ENCODE data around the gene DUXA.

- no peak for TF ChIP-seq KLF6 (CRISPR knock-in tag; IDR thresholded peaks at IDR 0.05; ENCODE audit: borderline replicate concordance)
- TF ChIP-seq FOXK1 (CRISPR knock-in tag; IDR thresholded peaks at IDR 0.05; ENCODE audit: borderline replicate concordance), result no peak
- TF ChIP-seq EZH2 (IDR thresholded peaks at IDR 0.05; ENCODE audit: borderline replicate concordance, low read depth, low read length), result no peak
- no peak for TF ChIP-seq CTCF (IDR thresholded peaks at IDR 0.05 in 2 of 3, conservative IDR thresholded peaks at IDR 0.05 in 1 of 3; ENCODE audit: insufficient read depth in 2 of 3, low read depth in 1 of 3, low read length in 3 of 3)
- TF ChIP-seq SIN3A (IDR thresholded peaks at IDR 0.05; ENCODE audit: borderline replicate concordance in 2 of 2, control insufficient read depth in 1 of 2, low read depth in 2 of 2, low read length in 2 of 2), result no peak
- TF ChIP-seq RREB1 (CRISPR knock-in tag; IDR thresholded peaks at IDR 0.05), result no peak
- no peak for TF ChIP-seq STAG1 (CRISPR knock-in tag; IDR thresholded peaks at IDR 0.05; ENCODE audit: borderline replicate concordance)
- TF ChIP-seq ZBTB7A (IDR thresholded peaks at IDR 0.05; ENCODE audit: borderline replicate concordance, control insufficient read depth, low read depth, low read length), result no peak
- TF ChIP-seq POLR2A (conservative IDR thresholded peaks at IDR 0.05), result no peak
- no peak for TF ChIP-seq MXI1 (IDR thresholded peaks at IDR 0.05; ENCODE audit: low read depth, low read length)
- no peak for TF ChIP-seq CHAMP1 (IDR thresholded peaks at IDR 0.05)
- no peak for TF ChIP-seq POLR2AphosphoS5 (IDR thresholded peaks at IDR 0.05; ENCODE audit: control insufficient read depth, insufficient read depth, low read depth, low read length)
- no peak for TF ChIP-seq EP300 (IDR thresholded peaks at IDR 0.05; ENCODE audit: low read length)
- no peak for TF ChIP-seq ZNF232 (CRISPR knock-in tag; IDR thresholded peaks at IDR 0.05)
Observed at GRCh38 chr19:57135797-57136196, 31.5 kb downstream of the DUXA start.

Data from K562 (cell line).